DOHH2 (cell line): ENCODE measurements around the gene TBPL1.

Experiments
- CTCF ChIP-seq: fragments of 200-600 bp; sonication (generic); IDR thresholded peaks from one replicate; pipeline ENCODE4 v1.5.1; 2014; ENCODE audit warnings: antibody characterized with exemption, mild to moderate bottlenecking, low read depth, low read length; ENCODE audit not compliant: poor library complexity, severe bottlenecking
- EZH2phosphoT487 ChIP-seq: fragments of 200-600 bp; sonication (generic); IDR thresholded peaks from 2 replicates; pipeline ENCODE4 v1.6.1; 2017; ENCODE audit warnings: borderline replicate concordance, mild to moderate bottlenecking, antibody characterized with exemption, low read length, moderate library complexity, mixed read lengths

- TF ChIP-seq CTCF (no peak), EZH2phosphoT487 (no peak)
Observed at GRCh38 chr6:133967347-133967746, 14.3 kb downstream of the TBPL1 start.
